HCT116 (cell line): Measurements from ENCODE around the gene NSUN3.

ENCODE experiments used
- ATF3 ChIP-seq: IDR thresholded peaks from 2 replicates; pipeline ENCODE4 v1.6.1; 2012
- CTCF ChIP-seq, 3 experiments: fragments of 200-600 bp in 1 of 3; sonication (generic) in 1 of 3; IDR thresholded peaks in 2 of 3; conservative IDR thresholded peaks in 1 of 3; 2 replicates each; pipeline ENCODE4 v1.5.1; 2012 to 2017; ENCODE audit warnings: low read depth in 2 of 3, low read length in 2 of 3, antibody characterized with exemption in 1 of 3, borderline replicate concordance in 1 of 3, control low read depth in 1 of 3, mild to moderate bottlenecking in 1 of 3, mixed read lengths in 1 of 3, mixed run types in 1 of 3, moderate library complexity in 1 of 3; ENCODE audit not compliant: insufficient read depth in 1 of 3
- POLR2A ChIP-seq: IDR thresholded peaks from 2 replicates; pipeline ENCODE4 v1.7.0; 2011; ENCODE audit warnings: borderline replicate concordance; ENCODE audit not compliant: insufficient read depth, insufficient read length; ENCODE audit errors: extremely low read depth
- POLR2AphosphoS5 ChIP-seq: IDR thresholded peaks from 2 replicates; pipeline ENCODE4 v1.6.1; 2011; ENCODE audit warnings: mild to moderate bottlenecking, low read depth, low read length, moderate library complexity
- REST ChIP-seq: IDR thresholded peaks from 2 replicates; pipeline ENCODE4 v1.6.1; 2012; ENCODE audit warnings: low read depth

GRCh38 chr3:94150113-94150512, 87.3 kb downstream of the NSUN3 start:
- TF ChIP-seq ATF3 (no peak), CTCF (IDR thresholded peaks at IDR 0.05 in 2 of 3, conservative IDR thresholded peaks at IDR 0.05 in 1 of 3; ENCODE audit: borderline replicate concordance in 1 of 3, insufficient read depth in 1 of 3, low read depth in 2 of 3, low read length in 2 of 3) (no peak), REST (no peak), POLR2A (no peak), POLR2AphosphoS5 (no peak)
